Ishikawa (cell line): Measurements from ENCODE around the gene LATS2.

Experiments
- CEBPB ChIP-seq: IDR thresholded peaks from 2 replicates; pipeline ENCODE4 v1.6.1; 2012
- CREB1 ChIP-seq: IDR thresholded peaks from 2 replicates; pipeline ENCODE4 v1.6.1; 2012; ENCODE audit warnings: low read depth
- EP300 ChIP-seq: IDR thresholded peaks from 2 replicates; pipeline ENCODE4 v1.6.1; 2012; ENCODE audit warnings: borderline replicate concordance
- FOXM1 ChIP-seq: IDR thresholded peaks from 2 replicates; pipeline ENCODE4 v1.6.1; 2012; ENCODE audit warnings: low read depth, borderline replicate concordance
- RAD21 ChIP-seq: IDR thresholded peaks from 2 replicates; pipeline ENCODE4 v1.6.1; 2012; ENCODE audit warnings: low read depth
- TEAD4 ChIP-seq: IDR thresholded peaks from 2 replicates; pipeline ENCODE4 v1.6.1; 2012
- YY1 ChIP-seq: IDR thresholded peaks from 2 replicates; pipeline ENCODE4 v1.6.1; 2012; ENCODE audit warnings: low read depth
- ZBTB7A ChIP-seq: IDR thresholded peaks from 2 replicates; pipeline ENCODE4 v1.6.1; 2012; ENCODE audit warnings: low read depth
- TF ChIP-seq, protein P1 (sequence below): IDR thresholded peaks from 2 replicates; pipeline ENCODE4 v1.6.1; 2012
- TF ChIP-seq, protein P2 (sequence below): IDR thresholded peaks from 2 replicates; pipeline ENCODE4 v1.6.1; 2012; ENCODE audit warnings: low read depth, mild to moderate bottlenecking
- TF ChIP-seq, protein P3 (sequence below): IDR thresholded peaks from 2 replicates; pipeline ENCODE4 v1.6.1; 2012

DNA sequence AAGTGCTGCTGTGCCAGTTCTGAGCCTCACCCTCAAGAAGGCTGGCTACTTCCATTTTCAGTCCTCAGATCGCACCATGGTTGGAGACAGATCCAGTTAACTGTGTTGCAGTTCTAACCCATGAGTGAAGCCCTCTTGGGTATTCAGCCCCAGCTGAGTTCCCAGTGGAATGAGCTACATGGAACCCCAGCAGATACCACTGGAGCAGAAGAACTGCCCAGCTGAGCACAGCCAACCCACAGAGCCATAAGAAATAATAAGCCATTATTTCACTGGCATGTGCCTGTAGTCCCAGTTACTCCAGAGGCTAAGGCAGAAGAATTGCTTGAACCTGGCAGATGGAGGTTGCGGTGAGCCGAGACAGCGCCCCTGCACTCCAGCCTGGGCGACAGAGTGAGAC, 59.9 kb downstream of the LATS2 start:
- TF ChIP-seq, protein P1, sequence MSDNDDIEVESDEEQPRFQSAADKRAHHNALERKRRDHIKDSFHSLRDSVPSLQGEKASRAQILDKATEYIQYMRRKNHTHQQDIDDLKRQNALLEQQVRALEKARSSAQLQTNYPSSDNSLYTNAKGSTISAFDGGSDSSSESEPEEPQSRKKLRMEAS: no peak
- no peak for TF ChIP-seq YY1
- TF ChIP-seq TEAD4: no peak
- no peak for TF ChIP-seq ZBTB7A
- no peak for TF ChIP-seq CEBPB
- TF ChIP-seq, protein P2, sequence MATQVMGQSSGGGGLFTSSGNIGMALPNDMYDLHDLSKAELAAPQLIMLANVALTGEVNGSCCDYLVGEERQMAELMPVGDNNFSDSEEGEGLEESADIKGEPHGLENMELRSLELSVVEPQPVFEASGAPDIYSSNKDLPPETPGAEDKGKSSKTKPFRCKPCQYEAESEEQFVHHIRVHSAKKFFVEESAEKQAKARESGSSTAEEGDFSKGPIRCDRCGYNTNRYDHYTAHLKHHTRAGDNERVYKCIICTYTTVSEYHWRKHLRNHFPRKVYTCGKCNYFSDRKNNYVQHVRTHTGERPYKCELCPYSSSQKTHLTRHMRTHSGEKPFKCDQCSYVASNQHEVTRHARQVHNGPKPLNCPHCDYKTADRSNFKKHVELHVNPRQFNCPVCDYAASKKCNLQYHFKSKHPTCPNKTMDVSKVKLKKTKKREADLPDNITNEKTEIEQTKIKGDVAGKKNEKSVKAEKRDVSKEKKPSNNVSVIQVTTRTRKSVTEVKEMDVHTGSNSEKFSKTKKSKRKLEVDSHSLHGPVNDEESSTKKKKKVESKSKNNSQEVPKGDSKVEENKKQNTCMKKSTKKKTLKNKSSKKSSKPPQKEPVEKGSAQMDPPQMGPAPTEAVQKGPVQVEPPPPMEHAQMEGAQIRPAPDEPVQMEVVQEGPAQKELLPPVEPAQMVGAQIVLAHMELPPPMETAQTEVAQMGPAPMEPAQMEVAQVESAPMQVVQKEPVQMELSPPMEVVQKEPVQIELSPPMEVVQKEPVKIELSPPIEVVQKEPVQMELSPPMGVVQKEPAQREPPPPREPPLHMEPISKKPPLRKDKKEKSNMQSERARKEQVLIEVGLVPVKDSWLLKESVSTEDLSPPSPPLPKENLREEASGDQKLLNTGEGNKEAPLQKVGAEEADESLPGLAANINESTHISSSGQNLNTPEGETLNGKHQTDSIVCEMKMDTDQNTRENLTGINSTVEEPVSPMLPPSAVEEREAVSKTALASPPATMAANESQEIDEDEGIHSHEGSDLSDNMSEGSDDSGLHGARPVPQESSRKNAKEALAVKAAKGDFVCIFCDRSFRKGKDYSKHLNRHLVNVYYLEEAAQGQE: no peak
- TF ChIP-seq EP300: no peak
- TF ChIP-seq FOXM1: no peak
- TF ChIP-seq RAD21: no peak
- TF ChIP-seq, protein P3, sequence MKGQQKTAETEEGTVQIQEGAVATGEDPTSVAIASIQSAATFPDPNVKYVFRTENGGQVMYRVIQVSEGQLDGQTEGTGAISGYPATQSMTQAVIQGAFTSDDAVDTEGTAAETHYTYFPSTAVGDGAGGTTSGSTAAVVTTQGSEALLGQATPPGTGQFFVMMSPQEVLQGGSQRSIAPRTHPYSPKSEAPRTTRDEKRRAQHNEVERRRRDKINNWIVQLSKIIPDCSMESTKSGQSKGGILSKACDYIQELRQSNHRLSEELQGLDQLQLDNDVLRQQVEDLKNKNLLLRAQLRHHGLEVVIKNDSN: no peak
- no peak for TF ChIP-seq CREB1
